ENCODE results near the gene INO80D.

The INO80D gene

GRCh38 chr2:205970348-205970747, 115.6 kb downstream of the INO80D start:
- TF ChIP-seq CTCF (IDR thresholded peaks at IDR 0.05) = no peak

GRCh38 chr2:205969584-205969983, 116.4 kb downstream of the INO80D start:
- TF ChIP-seq CTCF (IDR thresholded peaks at IDR 0.05) = no peak

- no peak for TF ChIP-seq CTCF (IDR thresholded peaks at IDR 0.05)
Observed at GRCh38 chr2:205967391-205968075, 118.4 kb downstream of the INO80D start.

- TF ChIP-seq CTCF (IDR thresholded peaks at IDR 0.05) = no peak
Observed at GRCh38 chr2:205965707-205966106, 120.3 kb downstream of the INO80D start.

- no peak for TF ChIP-seq CTCF (IDR thresholded peaks at IDR 0.05)
Observed at GRCh38 chr2:205964111-205964761, 121.7 kb downstream of the INO80D start.

- TF ChIP-seq CTCF (IDR thresholded peaks at IDR 0.05) = no peak
Observed at GRCh38 chr2:205959521-205959920, 126.5 kb downstream of the INO80D start.

GRCh38 chr2:205957452-205958154, 128.4 kb downstream of the INO80D start:
- no peak for TF ChIP-seq CTCF (IDR thresholded peaks at IDR 0.05)

Measured in LNCAP (cell line).